H1 (cell line): Measurements from ENCODE around the gene NNMT. TPM values are rescaled to one million over a fixed set of nuclear protein-coding genes. Genes with fewer than 3 reads are reported as not detected.

Experiments
- CTCF ChIA-PET: fragments of 300-600 bp; sonication (Branson Sonifier 250); formaldehyde crosslinking; loops from one replicate; lab custom pipeline; 2021; ENCODE audit not compliant: partially characterized antibody; lab: Charles Lee
- POLR2A ChIA-PET: fragments of 300-600 bp; sonication (Branson Sonifier 250); formaldehyde crosslinking; loops from one replicate; lab custom pipeline; 2021; ENCODE audit warnings: inconsistent platforms; ENCODE audit not compliant: partially characterized antibody; lab: Charles Lee
- DNase-seq, 2 experiments: peaks; one replicate each; pipeline versions ENCODE4 v3.0.0 to v3.0.0-alpha.2; 2010 to 2022; ENCODE audit warnings: low spot score in 2 of 2, low read depth in 1 of 2, mixed read lengths in 1 of 2
- FAIRE-seq: peaks from 2 replicates; lab custom pipeline; 2011; peaks lifted over from hg19 to GRCh38; lab: Jason Lieb, UNC
- H2AFZ ChIP-seq: 2 replicates; pipeline ENCODE4 v1.8.1; 2012; ENCODE audit warnings: low read length, inconsistent platforms
- H2AK5ac ChIP-seq: 2 replicates; pipeline ENCODE4 v1.6.1; 2013; ENCODE audit warnings: low read depth, low read length
- H2BK120ac ChIP-seq: replicated peaks from 2 replicates; pipeline ENCODE3; 2013; ENCODE audit warnings: low read depth, low read length, inconsistent platforms
- H2BK12ac ChIP-seq: 2 replicates; pipeline ENCODE4 v1.6.1; 2013; ENCODE audit warnings: low read depth, low read length
- H2BK15ac ChIP-seq: 2 replicates; pipeline ENCODE4 v1.6.1; 2013; ENCODE audit warnings: low read length
- H2BK20ac ChIP-seq: 2 replicates; pipeline ENCODE4 v1.6.1; 2013; ENCODE audit warnings: low read length
- H2BK5ac ChIP-seq: 2 replicates; pipeline ENCODE4 v1.6.1; 2013; ENCODE audit warnings: low read depth, low read length
- H3K14ac ChIP-seq: 2 replicates; pipeline ENCODE4 v1.6.1; 2013; ENCODE audit warnings: inconsistent platforms; ENCODE audit not compliant: insufficient read length
- H3K18ac ChIP-seq: 2 replicates; pipeline ENCODE4 v1.6.1; 2013; ENCODE audit warnings: low read length; ENCODE audit errors: extremely low read depth
- H3K23ac ChIP-seq: 2 replicates; pipeline ENCODE4 v1.6.1; 2013; ENCODE audit warnings: inconsistent platforms; ENCODE audit not compliant: insufficient read length
- H3K23me2 ChIP-seq: 2 replicates; pipeline ENCODE4 v1.6.1; 2013; ENCODE audit warnings: low read depth, low read length
- H3K27ac ChIP-seq: 2 replicates; pipeline ENCODE4 v1.6.1; 2011; ENCODE audit warnings: low read depth, low read length, inconsistent platforms
- H3K27me3 ChIP-seq, 4 experiments: replicated peaks in 1 of 4; 1 replicate in 1 of 4; 2 replicates in 3 of 4; pipeline versions ENCODE4 v1.6.1 to v1.8.1; 2011 to 2013; ENCODE audit warnings: low read length in 3 of 4, mild to moderate bottlenecking in 3 of 4, inconsistent platforms in 2 of 4, mixed read lengths in 2 of 4, moderate library complexity in 1 of 4; ENCODE audit not compliant: control insufficient read depth in 3 of 4, insufficient read depth in 3 of 4; ENCODE audit errors: extremely low read depth in 1 of 4
- H3K36me3 ChIP-seq, 4 experiments: 2 replicates each; pipeline versions ENCODE4 v1.6.1 to v1.8.1; 2011 to 2013; ENCODE audit warnings: mild to moderate bottlenecking in 4 of 4, low read length in 3 of 4, moderate library complexity in 2 of 4, control low read depth in 1 of 4, inconsistent platforms in 1 of 4; ENCODE audit not compliant: insufficient read depth in 4 of 4, control insufficient read depth in 2 of 4
- H3K4ac ChIP-seq: replicated peaks from 2 replicates; pipeline ENCODE3; 2013; ENCODE audit warnings: low read length, low read depth, mixed read lengths, inconsistent platforms; ENCODE audit not compliant: insufficient read length
- H3K4me1 ChIP-seq, 4 experiments: replicated peaks in 1 of 4; 1 replicate in 1 of 4; 2 replicates in 3 of 4; pipeline versions ENCODE4 v1.6.1 to v1.8.1; 2011 to 2013; ENCODE audit warnings: low read length in 3 of 4, inconsistent platforms in 2 of 4, mixed read lengths in 1 of 4; ENCODE audit not compliant: insufficient read depth in 4 of 4, control insufficient read depth in 3 of 4
- H3K4me2 ChIP-seq, 2 experiments: 2 replicates each; pipeline versions ENCODE4 v1.6.1 to v1.8.1; 2011 to 2013; ENCODE audit warnings: low read depth in 2 of 2, low read length in 2 of 2, control low read depth in 1 of 2, inconsistent platforms in 1 of 2, mild to moderate bottlenecking in 1 of 2; ENCODE audit not compliant: insufficient read depth in 1 of 2
- H3K4me3 ChIP-seq, 4 experiments: fragments of 200-600, 300-600 bp in 1 of 4; sonication (generic), shearing (Covaris generic), sonication (Bioruptor Twin) in 1 of 4; 2 replicates each; pipeline versions ENCODE4 v1.5.1 to v1.8.1; 2011 to 2016; ENCODE audit warnings: low read length in 4 of 4, low read depth in 3 of 4, control low read depth in 2 of 4, inconsistent platforms in 2 of 4, mild to moderate bottlenecking in 2 of 4, mixed read lengths in 1 of 4, moderate library complexity in 1 of 4; ENCODE audit not compliant: insufficient read depth in 2 of 4; ENCODE audit errors: extremely low read depth in 1 of 4
- H3K56ac ChIP-seq: replicated peaks from 2 replicates; pipeline ENCODE3; 2013; ENCODE audit warnings: low read depth, mild to moderate bottlenecking, mixed read lengths, low read length, inconsistent platforms; ENCODE audit not compliant: insufficient read length
- H3K79me1 ChIP-seq: 2 replicates; pipeline ENCODE4 v1.6.1; 2013; ENCODE audit warnings: low read depth, low read length, control low read depth
- H3K79me2 ChIP-seq, 2 experiments: 2 replicates each; pipeline versions ENCODE4 v1.6.1 to v1.8.1; 2012 to 2013; ENCODE audit warnings: low read length in 2 of 2, mild to moderate bottlenecking in 2 of 2, inconsistent platforms in 1 of 2; ENCODE audit not compliant: insufficient read depth in 2 of 2, control insufficient read depth in 1 of 2
- H3K9ac ChIP-seq, 4 experiments: replicated peaks in 1 of 4; 1 replicate in 1 of 4; 2 replicates in 3 of 4; pipeline versions ENCODE4 v1.6.1 to v1.8.1; 2011 to 2013; ENCODE audit warnings: low read depth in 3 of 4, low read length in 3 of 4, control low read depth in 2 of 4, mild to moderate bottlenecking in 2 of 4, moderate library complexity in 2 of 4, inconsistent platforms in 1 of 4; ENCODE audit errors: extremely low read depth in 1 of 4
- H3K9me3 ChIP-seq, 2 experiments: 2 replicates each; pipeline versions ENCODE4 v1.6.1 to v1.8.1; 2012 to 2013; ENCODE audit warnings: mild to moderate bottlenecking in 2 of 2, moderate library complexity in 2 of 2, control low read depth in 1 of 2, inconsistent platforms in 1 of 2, low read depth in 1 of 2, low read length in 1 of 2, mixed read lengths in 1 of 2; ENCODE audit not compliant: insufficient read depth in 2 of 2
- H4K20me1 ChIP-seq, 2 experiments: replicated peaks in 1 of 2; 2 replicates each; pipeline versions ENCODE3 to v1.8.1; 2011 to 2013; ENCODE audit warnings: inconsistent platforms in 2 of 2, low read length in 2 of 2, mild to moderate bottlenecking in 1 of 2; ENCODE audit not compliant: insufficient read depth in 2 of 2, control insufficient read depth in 1 of 2
- H4K5ac ChIP-seq: 2 replicates; pipeline ENCODE4 v1.6.1; 2013; ENCODE audit warnings: low read length, low read depth, mixed read lengths, inconsistent platforms; ENCODE audit not compliant: insufficient read length
- H4K8ac ChIP-seq: 2 replicates; pipeline ENCODE4 v1.8.0; 2013; ENCODE audit warnings: mild to moderate bottlenecking, moderate library complexity, low read length, inconsistent platforms; ENCODE audit not compliant: insufficient read depth; ENCODE audit errors: extremely low read depth
- H4K91ac ChIP-seq: replicated peaks from 2 replicates; pipeline ENCODE3; 2013; ENCODE audit warnings: low read length, mixed read lengths, inconsistent platforms; ENCODE audit not compliant: insufficient read length
- CHD1 ChIP-seq: IDR thresholded peaks from 2 replicates; pipeline ENCODE4 v1.6.1; 2012; ENCODE audit warnings: low read depth, low read length, improper control_type of control experiment
- CHD2 ChIP-seq: IDR thresholded peaks from 2 replicates; pipeline ENCODE4 v1.6.1; 2012; ENCODE audit warnings: low read length, improper control_type of control experiment
- FOSL1 ChIP-seq: IDR thresholded peaks from 2 replicates; pipeline ENCODE4 v1.6.1; 2011; ENCODE audit warnings: mild to moderate bottlenecking, low read depth, low read length, moderate library complexity; ENCODE audit not compliant: insufficient read depth
- RNF2 ChIP-seq: fragments of 200-900, 300-1000 bp; sonication (generic); IDR thresholded peaks from 2 replicates; pipeline ENCODE4 v1.7.1; 2016; ENCODE audit warnings: borderline replicate concordance, low read depth, mild to moderate bottlenecking, antibody characterized with exemption, low read length; ENCODE audit not compliant: poor library complexity, severe bottlenecking; ENCODE audit errors: missing control alignments
- SAP30 ChIP-seq: fragments of 300-600 bp; sonication (generic); IDR thresholded peaks from 2 replicates; pipeline ENCODE4 v1.7.1; 2012; ENCODE audit warnings: low read length, moderate library complexity, mild to moderate bottlenecking, inconsistent platforms; ENCODE audit not compliant: insufficient read depth, insufficient replicate concordance
- WGBS, 2 experiments: shearing (Covaris generic) in 1 of 2; methylation state at CpG; one replicate each; pipeline versions ENCODE4 v1.1.6 to v1.1.7; 2013 to 2015; ENCODE audit warnings: low lambda C conversion rate in 2 of 2, mixed read lengths in 2 of 2, inconsistent platforms in 1 of 2, low coverage in 1 of 2, missing lambda C conversion rate in 1 of 2; ENCODE audit not compliant: insufficient replicate concordance in 2 of 2, insufficient coverage in 1 of 2, insufficient read length in 1 of 2; ENCODE audit errors: extremely low coverage in 1 of 2, missing lambda C conversion rate in 1 of 2; 5-methylcytosine and 5-hydroxymethylcytosine counted together
- polyA plus RNA-seq, 7 experiments: library from polyadenylated mRNA; depleted of rRNA in 3 of 7; stranded (reverse) in 5 of 7; unstranded in 2 of 7; fragments of >200 nt in 5 of 7; fragments of 200-250 nt in 2 of 7; gene quantifications; 1 replicate in 5 of 7; 2 replicates in 1 of 7; 4 replicates in 1 of 7; pipeline versions ENCODE4 v1.2.1 to v1.2.3, GENCODE V29; 2011 to 2013; ENCODE audit warnings: missing spikeins in 2 of 7, mixed read lengths in 2 of 7
- total RNA-seq: library from RNA; stranded (reverse); fragmentation: NEBNext Ultra II Directional; extraction: Animal tissue kit (Norgen Biotek cat#: 25700); gene quantifications from 2 replicates; pipeline ENCODE4 v1.2.1, GENCODE V29; 2021
- TF ChIP-seq, protein P1 (sequence below), 3 experiments: IDR thresholded peaks; 1 replicate in 2 of 3; 2 replicates in 1 of 3; pipeline versions ENCODE4 v1.5.1 to v1.6.1; 2011; ENCODE audit warnings: low read length in 3 of 3, mild to moderate bottlenecking in 3 of 3, inconsistent platforms in 2 of 3, low read depth in 1 of 3, moderate library complexity in 1 of 3; ENCODE audit not compliant: insufficient read depth in 1 of 3; ENCODE audit errors: control extremely low read depth in 1 of 3
- TF ChIP-seq, protein P2 (sequence below): IDR thresholded peaks from 2 replicates; pipeline ENCODE4 v1.6.1; 2011; ENCODE audit warnings: low read depth, mild to moderate bottlenecking, low read length; ENCODE audit not compliant: insufficient read depth

NNMT gene
- total and polyA plus RNA-seq, 2 of the 8 experiments (the other 6 are each of a cell fraction or from before 2014, with no cell fraction given), result not detected

GRCh38 chr11:114247070-114247789 is 49.0 kb upstream of the NNMT start:
- Histone ChIP-seq H2BK15ac (no peak overlapping the region), H3K27me3 (no peaks in the 10 kb centered on the region), H3K23me2 (no peaks in the 10 kb centered on the region), H3K23ac (no peak overlapping the region), H2BK5ac (no peak overlapping the region), H3K79me2 (no peaks in the 10 kb centered on the region), H2AFZ (no peak overlapping the region), H2AK5ac (no peak overlapping the region), H3K4ac (no peak overlapping the region), H3K9me3 (no peaks in the 10 kb centered on the region), H3K56ac (no peak overlapping the region), H4K20me1 (no peaks in the 10 kb centered on the region), H3K18ac (no peak overlapping the region), H3K14ac (no peak overlapping the region), H4K5ac (no peak overlapping the region), H2BK120ac (no peak overlapping the region), H3K9ac (no peak overlapping the region; a peak in 1 of 7 replicates), H3K4me3 (no peak overlapping the region), H4K91ac (no peak overlapping the region), H3K27ac (no peak overlapping the region), H2BK12ac (no peak overlapping the region), H2BK20ac (no peak overlapping the region), H3K4me2 (no peak overlapping the region), H3K36me3 (no peaks in the 10 kb centered on the region), H3K4me1 (peaks cover 0 to 5% (median 0%) of the 10 kb centered on the region in 4 experiments; a peak in 3 of 7 replicates), H4K8ac (no peak overlapping the region; the same call in 1 of the 2 replicates), H3K79me1 (no peaks in the 10 kb centered on the region; the same call in 1 of the 2 replicates)
- WGBS, 2 experiments, result 83% methylated on average over 11 of the region's 11 CpGs; no CpG with 5 or more reads in 1 of the 2 experiments
- no peak for DNase-seq
- FAIRE-seq, result no peak
- CTCF ChIA-PET, result interaction anchor here (0.8 to 20.1 kb wide), 10 partner anchors 14 to 517 kb away, joined by 3 to 256 read pairs (median 4); no protein-coding TSS in a partner anchor
- POLR2A ChIA-PET, result no interaction called here
- no peak for TF ChIP-seq CHD1
- TF ChIP-seq, protein P1, sequence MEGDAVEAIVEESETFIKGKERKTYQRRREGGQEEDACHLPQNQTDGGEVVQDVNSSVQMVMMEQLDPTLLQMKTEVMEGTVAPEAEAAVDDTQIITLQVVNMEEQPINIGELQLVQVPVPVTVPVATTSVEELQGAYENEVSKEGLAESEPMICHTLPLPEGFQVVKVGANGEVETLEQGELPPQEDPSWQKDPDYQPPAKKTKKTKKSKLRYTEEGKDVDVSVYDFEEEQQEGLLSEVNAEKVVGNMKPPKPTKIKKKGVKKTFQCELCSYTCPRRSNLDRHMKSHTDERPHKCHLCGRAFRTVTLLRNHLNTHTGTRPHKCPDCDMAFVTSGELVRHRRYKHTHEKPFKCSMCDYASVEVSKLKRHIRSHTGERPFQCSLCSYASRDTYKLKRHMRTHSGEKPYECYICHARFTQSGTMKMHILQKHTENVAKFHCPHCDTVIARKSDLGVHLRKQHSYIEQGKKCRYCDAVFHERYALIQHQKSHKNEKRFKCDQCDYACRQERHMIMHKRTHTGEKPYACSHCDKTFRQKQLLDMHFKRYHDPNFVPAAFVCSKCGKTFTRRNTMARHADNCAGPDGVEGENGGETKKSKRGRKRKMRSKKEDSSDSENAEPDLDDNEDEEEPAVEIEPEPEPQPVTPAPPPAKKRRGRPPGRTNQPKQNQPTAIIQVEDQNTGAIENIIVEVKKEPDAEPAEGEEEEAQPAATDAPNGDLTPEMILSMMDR (IDR thresholded peaks at IDR 0.05; ENCODE audit: control extremely low read depth in 1 of 3, insufficient read depth in 1 of 3, low read depth in 1 of 3, low read length in 3 of 3), result no peak
- no peak for TF ChIP-seq FOSL1
- TF ChIP-seq RNF2, result no peak
- no peak for TF ChIP-seq SAP30
- TF ChIP-seq CHD2, result no peak
- TF ChIP-seq, protein P2, sequence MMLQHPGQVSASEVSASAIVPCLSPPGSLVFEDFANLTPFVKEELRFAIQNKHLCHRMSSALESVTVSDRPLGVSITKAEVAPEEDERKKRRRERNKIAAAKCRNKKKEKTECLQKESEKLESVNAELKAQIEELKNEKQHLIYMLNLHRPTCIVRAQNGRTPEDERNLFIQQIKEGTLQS, result no peak
